Effector memory CD4-positive, alpha-beta T cell (primary cell): ENCODE measurements around the gene RHBDF1.
A peak's percentile ranks its signal among the peaks of the same experiment; 100 is the strongest.

ENCODE experiments used
- DNase-seq, 3 donors: peaks; one replicate each; pipeline ENCODE4 v3.0.0-alpha.2; 2020
- H3K27ac ChIP-seq: 2 replicates; pipeline ENCODE4 v1.7.0; 2013; ENCODE audit warnings: mild to moderate bottlenecking, low read length, moderate library complexity; ENCODE audit not compliant: insufficient read depth, poor library complexity, severe bottlenecking
- H3K27me3 ChIP-seq: replicated peaks from 2 replicates; pipeline ENCODE4 v1.7.0; 2013; ENCODE audit warnings: mild to moderate bottlenecking, low read length; ENCODE audit not compliant: insufficient read depth, control insufficient read depth, poor library complexity, severe bottlenecking
- H3K36me3 ChIP-seq: 2 replicates; pipeline ENCODE4 v1.7.0; 2013; ENCODE audit warnings: mild to moderate bottlenecking, low read length, moderate library complexity; ENCODE audit not compliant: control insufficient read depth, insufficient read depth
- H3K4me1 ChIP-seq: 2 replicates; pipeline ENCODE4 v1.7.0; 2013; ENCODE audit warnings: low read length, mild to moderate bottlenecking; ENCODE audit not compliant: control insufficient read depth, insufficient read depth, poor library complexity, severe bottlenecking
- H3K4me3 ChIP-seq: 2 replicates; pipeline ENCODE4 v1.7.0; 2013; ENCODE audit warnings: low read length, low read depth, mild to moderate bottlenecking; ENCODE audit not compliant: insufficient read depth, poor library complexity, severe bottlenecking
- H3K9me3 ChIP-seq: 2 replicates; pipeline ENCODE4 v1.7.0; 2013; ENCODE audit warnings: mild to moderate bottlenecking, low read length, moderate library complexity; ENCODE audit not compliant: control insufficient read depth

Gene RHBDF1

DNA sequence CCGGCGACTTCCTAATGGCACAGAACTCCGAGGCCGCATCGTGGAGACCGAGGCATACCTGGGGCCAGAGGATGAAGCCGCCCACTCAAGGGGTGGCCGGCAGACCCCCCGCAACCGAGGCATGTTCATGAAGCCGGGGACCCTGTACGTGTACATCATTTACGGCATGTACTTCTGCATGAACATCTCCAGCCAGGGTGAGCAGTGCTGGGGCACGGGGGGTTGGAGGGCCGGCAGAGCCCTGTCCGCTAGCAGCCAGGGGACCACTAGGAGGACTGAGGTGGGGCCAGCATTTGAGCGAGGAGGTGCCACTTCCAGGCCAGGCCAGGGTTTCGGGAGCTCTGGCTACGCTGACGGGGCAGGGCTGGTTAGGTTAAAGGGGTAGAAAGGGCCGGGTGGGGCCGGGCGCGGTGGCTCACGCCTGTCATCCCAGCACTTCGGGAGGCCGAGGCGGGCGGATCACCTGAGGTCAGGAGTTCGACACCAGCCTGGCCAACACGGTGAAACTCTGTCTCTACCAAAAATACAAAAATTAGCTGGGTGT lies 10.7 kb upstream of the RHBDF1 start:
- H3K9me3 ChIP-seq = no peaks in the 10 kb centered on the region
- no peak overlapping the region for H3K4me3 ChIP-seq
- no peak overlapping the region for H3K27ac ChIP-seq
- no peak for DNase-seq
- H3K27me3 ChIP-seq = no peaks in the 10 kb centered on the region
- peaks cover 11% of the 10 kb centered on the region for H3K36me3 ChIP-seq
- H3K4me1 ChIP-seq = peaks cover 22% of the 10 kb centered on the region

DNA sequence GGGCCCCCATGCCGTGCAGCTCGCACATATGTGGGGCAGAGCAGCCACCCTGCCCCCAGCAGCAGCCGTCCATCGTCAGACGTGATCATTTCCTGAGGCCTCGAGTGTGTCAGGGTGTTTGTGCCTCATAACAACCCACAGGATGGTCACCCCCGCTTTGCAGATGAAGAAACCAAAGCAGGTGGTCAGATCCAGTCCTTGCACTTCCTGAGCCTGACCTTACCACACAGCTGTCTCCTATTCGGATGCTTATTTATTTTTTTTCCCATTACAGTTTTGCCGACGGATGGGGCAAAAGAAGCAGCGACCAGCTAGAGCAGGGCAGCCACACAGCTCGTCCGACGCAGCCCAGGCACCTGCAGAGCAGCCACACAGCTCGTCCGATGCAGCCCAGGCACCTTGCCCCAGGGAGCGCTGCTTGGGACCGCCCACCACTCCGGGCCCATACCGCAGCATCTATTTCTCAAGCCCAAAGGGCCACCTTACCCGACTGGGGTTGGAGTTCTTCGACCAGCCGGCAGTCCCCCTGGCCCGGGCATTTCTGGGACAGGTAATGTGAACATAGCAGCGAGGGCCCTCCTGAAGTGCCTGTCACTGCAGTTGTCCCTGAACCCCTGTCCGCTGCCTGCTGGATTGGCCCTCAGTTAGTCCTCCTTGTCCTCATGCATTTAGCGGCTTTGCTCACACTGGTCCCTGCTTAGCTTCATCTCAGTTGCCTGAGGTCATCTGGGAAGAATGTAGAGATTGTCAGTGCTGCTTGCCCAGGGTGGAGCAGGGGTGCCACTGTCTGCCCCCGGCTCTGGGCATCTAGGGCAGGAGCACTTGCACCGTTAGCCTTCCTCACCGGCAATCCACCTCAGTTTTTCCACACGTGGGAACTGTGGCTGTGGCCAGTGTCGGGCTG lies 7.0 kb upstream of the RHBDF1 start:
- no peak overlapping the region for H3K27ac ChIP-seq

DNA sequence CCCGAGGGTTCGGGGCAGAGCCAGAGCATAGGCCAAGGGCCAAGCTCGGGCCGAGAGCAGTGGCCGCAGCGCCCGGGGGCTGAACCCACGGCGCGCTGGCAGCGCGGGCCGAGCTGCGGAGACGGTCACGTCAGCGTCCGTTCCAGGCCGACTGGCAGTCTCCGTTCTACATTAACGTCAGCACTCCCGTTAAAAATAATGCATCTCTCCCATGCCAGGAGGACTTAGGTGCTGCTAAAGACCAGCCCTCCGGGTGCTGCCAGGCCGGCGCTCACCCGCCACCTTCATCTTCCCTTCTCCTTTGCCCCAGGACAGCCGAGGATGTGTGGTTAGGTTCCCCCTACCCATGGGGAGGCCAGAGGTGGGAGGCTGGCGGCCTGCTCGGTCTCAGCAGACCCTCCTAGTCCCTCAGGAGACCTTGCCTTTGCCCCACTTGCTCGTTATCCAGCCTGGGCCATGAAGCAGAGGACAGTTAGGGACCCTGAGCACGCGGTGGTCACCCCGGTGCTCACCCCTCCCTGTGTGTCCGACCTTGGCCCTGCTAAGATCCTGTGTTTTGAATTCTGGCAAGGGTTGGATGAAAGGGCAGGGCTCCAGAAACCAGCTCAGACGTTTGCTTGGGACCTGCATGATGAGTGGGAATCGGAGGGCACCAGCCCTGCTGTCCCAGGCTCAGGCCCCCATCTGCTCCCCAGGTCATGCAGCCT lies 6.2 kb upstream of the RHBDF1 start:
- Histone ChIP-seq H3K27ac (peak overlapping the region; percentile 53), H3K9me3 (no peaks in the 10 kb centered on the region), H3K4me1 (peaks cover 23% of the 10 kb centered on the region), H3K4me3 (peak overlapping the region; percentile 81), H3K27me3 (no peaks in the 10 kb centered on the region), H3K36me3 (no peaks in the 10 kb centered on the region)
- no peak for DNase-seq

More for the DNA sequence above, 7.0 kb upstream of the RHBDF1 start:
- Histone ChIP-seq H3K9me3 (no peaks in the 10 kb centered on the region), H3K36me3 (no peaks in the 10 kb centered on the region), H3K4me3 (no peak overlapping the region), H3K4me1 (peaks cover 29% of the 10 kb centered on the region), H3K27me3 (no peaks in the 10 kb centered on the region)
- DNase-seq = no peak

DNA sequence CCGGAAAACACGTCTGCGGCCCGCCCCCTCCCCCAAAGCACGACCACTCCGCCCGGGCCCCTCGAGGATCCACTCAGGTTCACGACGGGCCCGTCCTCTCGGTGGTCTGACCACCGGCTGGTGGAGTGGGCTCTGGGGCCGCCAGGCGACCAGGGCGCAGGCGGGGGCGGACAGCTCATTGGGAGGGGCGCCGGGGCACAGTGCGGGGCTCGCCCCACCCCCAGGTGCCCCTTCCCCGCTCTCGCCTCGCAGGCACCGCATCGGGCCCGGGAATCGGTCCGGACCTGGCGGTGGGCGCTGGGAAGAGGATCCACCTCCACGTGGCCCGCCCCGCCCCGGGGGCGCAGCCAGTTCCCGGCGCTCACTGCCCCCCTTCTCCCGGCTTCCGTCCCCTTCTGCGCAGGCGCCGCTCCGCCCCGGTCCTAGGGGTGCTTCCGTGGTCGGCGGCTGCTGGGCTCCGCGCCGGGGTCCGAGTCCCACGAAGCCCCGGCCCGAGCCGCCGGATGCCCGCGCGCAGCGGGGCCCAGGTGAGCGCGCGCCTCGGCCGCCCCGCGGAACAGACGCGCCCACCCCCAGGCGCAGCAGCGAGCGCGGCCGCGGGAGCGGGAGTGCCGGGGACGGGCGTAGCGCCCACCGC lies 5.5 kb upstream of the RHBDF1 start, which contains the start of gene MPG:
TSS of gene MPG (plus strand) at position 419 of the 637 bp plus-strand sequence. CDS start at position 504, 85 bp downstream.
- H3K9me3 ChIP-seq = no peaks in the 10 kb centered on the region
- no peaks in the 10 kb centered on the region for H3K36me3 ChIP-seq
- H3K27me3 ChIP-seq = no peaks in the 10 kb centered on the region
- H3K4me1 ChIP-seq = peaks cover 23% of the 10 kb centered on the region
- peak; percentile 63 to 77 (median 68) for DNase-seq
- peak within 1 kb of the TSS; percentile 81 for H3K4me3 ChIP-seq
- peak within 1 kb of the TSS; percentile 53 for H3K27ac ChIP-seq

DNA sequence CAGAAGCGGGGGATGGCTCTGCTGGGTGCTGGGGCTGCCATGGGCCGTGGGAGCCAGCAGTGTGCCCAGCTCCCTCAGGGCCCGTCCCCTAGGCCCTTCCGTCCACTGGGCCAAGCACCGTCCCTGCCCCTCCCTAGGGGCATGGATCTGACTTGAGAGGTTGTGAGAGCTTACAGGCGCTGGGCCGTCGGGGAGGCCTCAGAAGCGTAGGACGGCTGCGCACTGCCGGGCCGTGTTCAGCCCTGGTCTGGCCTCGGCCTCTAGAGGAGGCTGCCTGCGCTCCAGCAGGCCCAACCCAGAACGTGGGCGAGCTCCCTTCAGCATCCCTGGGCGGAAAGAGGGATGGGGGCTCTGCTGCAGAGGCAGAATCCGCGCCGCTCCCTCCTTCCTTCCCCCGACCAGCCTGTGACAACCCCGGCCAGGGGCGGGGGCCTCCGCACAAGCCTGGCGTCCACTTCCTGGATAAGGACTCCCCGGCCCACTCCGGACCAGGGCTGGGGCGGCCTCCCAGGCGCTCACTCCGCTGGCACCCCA lies 4.9 kb upstream of the RHBDF1 start:
- H3K27ac ChIP-seq = peak overlapping the region; percentile 53
- no peaks in the 10 kb centered on the region for H3K9me3 ChIP-seq
- H3K4me1 ChIP-seq = peaks cover 23% of the 10 kb centered on the region
- peak overlapping the region; percentile 81 for H3K4me3 ChIP-seq
- DNase-seq = peak in 2 of 3 donors; percentile 5 to 11
- H3K36me3 ChIP-seq = no peaks in the 10 kb centered on the region
- H3K27me3 ChIP-seq = no peaks in the 10 kb centered on the region

DNA sequence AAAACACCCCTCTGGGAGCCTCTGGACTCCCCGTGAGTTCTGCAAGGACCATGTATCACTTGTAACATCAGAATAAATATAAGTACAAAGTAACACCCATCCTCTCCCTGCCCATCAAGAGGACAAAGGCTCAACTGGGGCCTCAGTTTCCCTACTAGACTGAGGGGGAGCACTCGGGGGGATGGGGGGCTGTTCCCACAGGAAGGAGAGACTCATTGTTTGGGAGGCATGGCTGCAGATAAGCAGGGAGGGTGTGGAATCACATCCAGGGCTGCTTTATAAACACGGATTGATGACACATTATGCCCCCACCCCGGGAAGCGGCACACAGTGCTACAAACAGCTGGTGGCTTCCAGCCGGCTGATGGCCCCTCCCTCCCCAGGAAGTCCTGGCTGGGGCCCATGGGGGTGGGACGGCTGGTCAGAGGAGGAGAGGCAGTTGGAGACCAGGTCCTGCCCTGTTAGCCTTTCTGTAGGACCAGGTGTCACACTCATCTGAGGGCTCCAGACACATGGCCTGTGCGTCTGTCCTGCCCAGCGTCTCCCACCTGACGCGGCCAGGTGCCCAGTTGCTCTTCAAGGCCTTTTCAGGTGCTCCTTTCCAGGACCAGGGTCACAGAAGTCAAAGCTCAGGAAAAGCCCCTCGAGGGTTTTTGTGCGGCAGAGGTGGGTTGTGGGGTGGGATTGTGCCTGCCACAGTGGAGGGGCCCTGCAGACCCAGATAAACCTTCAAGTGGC lies 4.3 kb upstream of the RHBDF1 start:
- H3K4me3 ChIP-seq = peak overlapping the region; percentile 81
- no peaks in the 10 kb centered on the region for H3K36me3 ChIP-seq
- no peak for DNase-seq
- H3K27ac ChIP-seq = no peak overlapping the region
- no peaks in the 10 kb centered on the region for H3K9me3 ChIP-seq
- peaks cover 23% of the 10 kb centered on the region for H3K4me1 ChIP-seq
- peaks cover under 1% of the 10 kb centered on the region for H3K27me3 ChIP-seq

DNA sequence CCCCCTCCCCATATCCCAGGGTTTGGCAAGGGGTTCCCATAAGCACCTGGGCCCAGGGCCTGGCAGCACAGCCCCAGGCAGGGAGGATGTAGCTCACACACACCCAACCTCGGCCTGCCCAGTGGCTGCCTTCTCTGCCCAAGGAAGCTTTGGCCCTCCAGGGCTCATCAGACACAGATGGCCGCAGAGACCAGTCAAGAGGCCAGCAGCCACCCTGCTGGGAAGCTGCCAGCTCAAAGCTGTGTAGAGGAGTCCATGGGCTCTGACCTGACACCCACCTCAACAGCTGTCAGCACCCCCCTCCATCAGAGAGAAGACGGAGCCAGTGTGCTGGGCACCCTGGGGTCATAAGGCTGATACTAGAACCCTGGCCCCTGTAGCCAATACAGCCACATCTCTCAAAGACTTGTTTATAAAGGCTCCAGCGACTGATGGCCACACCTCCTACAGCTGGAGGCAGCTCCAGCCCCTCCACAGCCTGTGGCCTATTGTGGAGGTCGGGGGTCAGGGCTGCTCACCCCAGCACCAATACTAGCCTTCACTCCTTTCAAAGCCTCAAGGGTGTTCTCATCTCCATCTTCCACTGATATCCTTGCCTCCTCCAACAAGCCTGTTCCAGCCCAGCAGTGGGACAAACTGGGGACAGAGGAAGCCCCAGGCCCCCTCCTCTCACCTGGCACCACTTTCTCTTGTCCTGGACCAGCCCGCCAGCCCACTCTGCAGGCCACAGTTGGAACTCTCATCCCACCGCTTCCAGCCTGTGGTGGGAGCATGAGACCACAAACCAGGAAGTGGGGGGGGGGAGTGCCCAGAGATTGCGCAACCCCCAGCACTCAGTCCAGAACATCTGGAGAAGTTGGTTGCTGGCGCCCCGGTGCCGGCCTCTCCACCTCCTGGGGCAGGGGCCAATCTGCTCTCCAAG lies 3.4 kb upstream of the RHBDF1 start:
- H3K9me3 ChIP-seq = no peaks in the 10 kb centered on the region
- peak in 1 of 3 donors; percentile 11 for DNase-seq
- peaks cover 23% of the 10 kb centered on the region for H3K4me1 ChIP-seq
- no peak overlapping the region for H3K27ac ChIP-seq
- H3K27me3 ChIP-seq = peaks cover 7% of the 10 kb centered on the region
- H3K36me3 ChIP-seq = no peaks in the 10 kb centered on the region
- H3K4me3 ChIP-seq = no peak overlapping the region

DNA sequence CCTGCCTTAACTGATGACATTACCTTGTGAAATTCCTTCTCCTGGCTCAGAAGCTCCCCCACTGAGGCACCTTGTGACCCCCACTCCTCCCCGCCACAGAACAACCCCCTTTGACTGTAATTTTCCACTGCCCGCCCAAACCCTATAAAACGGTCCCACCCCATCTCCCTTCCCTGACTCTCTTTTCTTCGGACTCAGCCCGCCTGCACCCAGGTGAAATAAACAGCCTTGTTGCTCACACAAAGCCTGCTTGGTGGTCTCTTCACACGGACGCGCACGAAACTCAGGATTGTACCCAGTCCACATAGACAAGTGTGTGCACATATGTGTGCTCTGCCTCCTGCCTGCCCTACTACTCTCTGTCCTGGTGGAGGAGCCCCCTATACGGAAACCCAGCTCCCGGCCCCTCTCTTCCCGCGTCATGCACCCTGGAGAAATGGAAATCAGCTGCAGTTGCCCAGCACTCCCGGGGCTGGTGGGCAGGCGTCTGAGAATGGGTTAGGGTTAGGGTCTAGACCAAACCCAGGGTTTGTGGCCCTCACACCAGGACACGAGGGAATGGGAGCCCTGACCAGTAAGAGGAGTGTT lies 2.4 kb upstream of the RHBDF1 start:
- DNase-seq = no peak
- Histone ChIP-seq H3K9me3 (no peaks in the 10 kb centered on the region), H3K4me3 (no peak overlapping the region), H3K27me3 (peaks cover 7% of the 10 kb centered on the region), H3K4me1 (peaks cover 23% of the 10 kb centered on the region), H3K27ac (no peak overlapping the region), H3K36me3 (no peaks in the 10 kb centered on the region)
